Duodenal mucosa (tissue), 2 donors: ENCODE results near the gene KANK4.

Source experiments
- H3K27ac ChIP-seq: one replicate; pipeline ENCODE4 v1.7.0; 2013; ENCODE audit warnings: low read depth, low read length
- H3K27me3 ChIP-seq, 2 donors: one replicate each; pipeline ENCODE4 v1.7.0; 2013; ENCODE audit warnings: low read length in 2 of 2, control low read depth in 1 of 2; ENCODE audit not compliant: insufficient read depth in 2 of 2, control insufficient read depth in 1 of 2
- H3K36me3 ChIP-seq, 2 donors: one replicate each; pipeline ENCODE4 v1.7.0; 2013; ENCODE audit warnings: low read length in 2 of 2, control low read depth in 1 of 2; ENCODE audit not compliant: insufficient read depth in 2 of 2, control insufficient read depth in 1 of 2
- H3K4me1 ChIP-seq, 2 donors: one replicate each; pipeline ENCODE4 v1.7.0; 2013; ENCODE audit warnings: low read length in 2 of 2, control low read depth in 1 of 2; ENCODE audit not compliant: insufficient read depth in 2 of 2, control insufficient read depth in 1 of 2
- H3K4me3 ChIP-seq, 2 donors: one replicate each; pipeline ENCODE4 v1.7.0; 2013; ENCODE audit warnings: low read length in 2 of 2, low read depth in 1 of 2
- H3K9ac ChIP-seq, 2 donors: one replicate each; pipeline ENCODE4 v1.7.0; 2013; ENCODE audit warnings: low read length in 2 of 2, low read depth in 1 of 2
- H3K9me3 ChIP-seq, 2 donors: one replicate each; pipeline ENCODE4 v1.7.0; 2013; ENCODE audit warnings: low read length in 2 of 2, control low read depth in 1 of 2; ENCODE audit not compliant: control insufficient read depth in 1 of 2

The KANK4 gene

DNA sequence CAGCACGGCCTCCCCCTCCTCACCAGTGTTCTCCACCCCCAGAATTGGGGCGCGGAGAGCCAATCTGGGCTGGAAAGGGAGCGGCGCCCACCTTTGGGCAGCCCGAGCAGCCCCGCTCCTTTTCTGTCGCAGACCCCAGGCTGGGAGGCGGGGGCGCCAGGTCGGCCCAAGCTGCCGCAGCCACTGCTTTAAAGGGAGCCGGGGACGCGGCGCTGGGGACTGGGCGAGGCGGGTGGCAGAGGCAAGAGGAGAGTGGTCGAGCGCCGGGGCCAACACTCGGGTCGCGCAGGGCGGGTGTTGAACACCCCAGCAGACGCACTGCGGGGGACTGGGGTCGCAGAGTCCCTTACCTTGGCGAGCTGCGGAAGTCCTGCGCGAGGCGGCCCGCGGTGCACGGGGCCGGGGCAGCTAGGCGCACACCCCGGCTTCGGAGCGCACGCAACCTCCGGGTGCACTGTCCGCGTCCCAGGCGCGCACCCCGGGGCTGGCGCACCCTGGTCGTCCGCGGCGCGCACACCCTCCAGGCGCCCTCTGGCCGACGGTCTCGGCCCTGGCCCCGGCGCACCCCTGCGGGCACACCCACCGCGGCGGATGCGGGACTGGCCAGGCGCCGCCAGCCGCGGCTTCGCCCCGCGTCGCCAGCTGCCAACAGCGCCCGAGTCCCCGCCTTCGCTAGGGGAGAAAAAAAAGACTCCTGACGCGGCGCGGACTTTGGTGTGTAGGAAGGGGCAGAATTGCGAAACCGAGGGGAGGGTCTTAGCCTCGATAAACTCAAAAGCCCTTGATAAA lies at the start of gene KANK4:
TSS of gene KANK4 (minus strand) at position 679 of the 789 bp plus-strand sequence. CDS start 37,870 bp downstream, outside the sequence.
- Histone ChIP-seq H3K27me3 (peaks cover 19 to 23% of the 10 kb centered on the region in 2 donors), H3K4me3 (peak within 1 kb of the TSS; percentile 35 to 45), H3K9me3 (no peaks in the 10 kb centered on the region), H3K9ac (no peak within 1 kb of the TSS), H3K36me3 (no peaks in the 10 kb centered on the region), H3K4me1 (peaks cover 0 to 3% of the 10 kb centered on the region in 2 donors), H3K27ac (no peak within 1 kb of the TSS)

DNA sequence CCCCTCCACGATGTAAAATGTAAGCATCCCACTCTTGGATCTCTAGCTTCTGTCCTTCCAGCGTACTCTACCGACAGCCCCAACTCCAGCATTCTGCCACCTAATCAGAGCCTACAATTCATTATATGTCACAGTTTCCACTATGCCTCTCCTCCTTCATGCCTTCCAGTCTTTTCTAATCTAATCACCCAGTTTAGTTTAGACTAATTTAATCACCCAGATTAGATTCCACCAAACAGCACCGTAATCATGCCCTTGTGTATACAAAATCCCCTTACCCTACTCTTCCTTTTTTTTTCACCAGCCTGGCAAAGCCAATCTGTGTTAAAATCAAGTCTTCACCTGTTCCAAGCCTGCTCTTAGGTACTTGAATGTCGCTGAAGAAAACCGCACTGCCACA lies 49.8 kb upstream of the KANK4 start:
- Histone ChIP-seq H3K4me1 (no peaks in the 10 kb centered on the region), H3K27me3 (no peaks in the 10 kb centered on the region), H3K9me3 (no peaks in the 10 kb centered on the region), H3K4me3 (no peak overlapping the region), H3K27ac (no peak overlapping the region), H3K9ac (no peak overlapping the region), H3K36me3 (no peaks in the 10 kb centered on the region)

GRCh38 chr1:62367005-62367557 lies 47.8 kb upstream of the KANK4 start:
- Histone ChIP-seq H3K27ac (no peak overlapping the region), H3K9ac (no peak overlapping the region), H3K4me3 (no peak overlapping the region), H3K36me3 (no peaks in the 10 kb centered on the region), H3K4me1 (no peaks in the 10 kb centered on the region), H3K9me3 (no peaks in the 10 kb centered on the region), H3K27me3 (no peaks in the 10 kb centered on the region)

DNA sequence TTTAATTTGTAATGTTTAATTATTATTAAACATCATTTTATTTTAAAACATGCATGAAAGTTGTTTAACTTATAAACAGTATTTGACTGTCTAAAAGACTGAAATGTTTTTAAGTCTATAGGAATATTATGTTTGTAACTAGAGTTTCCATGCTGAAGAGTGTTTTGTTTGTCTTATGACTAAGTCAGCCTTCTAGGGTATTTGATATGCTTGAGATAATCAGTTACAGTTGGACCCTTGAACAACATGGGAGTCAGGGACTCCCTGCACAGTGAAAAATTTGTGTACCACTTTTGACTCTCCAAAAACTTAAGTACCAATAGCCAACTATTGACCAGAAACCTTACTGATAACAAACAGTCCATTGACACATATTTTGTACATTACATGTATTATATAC lies 45.5 kb upstream of the KANK4 start:
- H3K27me3 ChIP-seq: no peaks in the 10 kb centered on the region
- no peaks in the 10 kb centered on the region for H3K9me3 ChIP-seq
- H3K27ac ChIP-seq: no peak overlapping the region
- no peak overlapping the region for H3K9ac ChIP-seq
- no peak overlapping the region for H3K4me3 ChIP-seq
- H3K36me3 ChIP-seq: no peaks in the 10 kb centered on the region
- no peaks in the 10 kb centered on the region for H3K4me1 ChIP-seq

- Histone ChIP-seq H3K4me1 (no peaks in the 10 kb centered on the region), H3K9ac (no peak overlapping the region), H3K27ac (no peak overlapping the region), H3K9me3 (no peaks in the 10 kb centered on the region), H3K4me3 (no peak overlapping the region), H3K36me3 (no peaks in the 10 kb centered on the region), H3K27me3 (no peaks in the 10 kb centered on the region)
These were observed 43.7 kb upstream of the KANK4 start for GRCh38 chr1:62362926-62363325.

DNA sequence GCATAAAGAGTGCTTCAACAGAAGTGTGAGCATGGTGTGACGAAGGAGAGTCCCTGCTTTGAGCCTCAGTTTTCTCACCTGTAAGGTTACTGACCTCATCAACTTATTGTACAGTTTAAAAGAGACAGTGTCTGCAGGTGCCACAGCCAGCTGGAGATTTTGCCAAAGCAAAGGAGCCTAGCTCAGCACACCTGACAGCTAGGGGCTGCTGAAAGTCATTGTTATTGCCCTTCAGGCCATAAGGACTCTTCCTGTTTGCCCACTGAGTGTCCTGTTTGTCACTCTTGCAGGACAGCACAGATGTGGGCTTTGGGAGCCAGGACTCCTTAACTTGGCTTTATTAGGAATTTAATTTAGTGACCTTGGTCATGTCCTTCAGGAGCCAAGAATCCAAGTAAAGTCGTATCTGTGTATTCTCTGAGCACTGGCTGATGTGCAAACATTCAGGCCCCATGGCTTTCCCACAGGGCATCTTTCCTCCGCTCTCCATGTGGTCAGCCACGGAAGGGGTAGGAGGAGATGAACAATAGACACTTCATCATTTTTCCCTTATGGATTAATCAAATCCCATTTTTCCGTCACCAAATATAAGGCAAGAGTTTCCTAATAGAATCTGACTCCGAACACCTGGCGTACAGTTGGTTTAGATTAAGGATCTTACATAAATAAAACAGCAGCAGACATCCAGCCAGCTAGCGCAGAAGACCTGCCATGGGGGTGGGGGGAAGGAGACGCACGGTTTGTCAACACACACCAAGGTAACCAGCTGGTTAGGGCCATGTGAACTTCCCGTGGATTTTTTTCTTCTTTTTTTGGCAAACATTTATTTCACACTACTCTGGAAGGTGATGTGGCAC lies 43.1 kb upstream of the KANK4 start:
- H3K4me3 ChIP-seq: no peak overlapping the region
- no peaks in the 10 kb centered on the region for H3K36me3 ChIP-seq
- no peaks in the 10 kb centered on the region for H3K4me1 ChIP-seq
- no peak overlapping the region for H3K9ac ChIP-seq
- H3K27me3 ChIP-seq: no peaks in the 10 kb centered on the region
- H3K9me3 ChIP-seq: no peaks in the 10 kb centered on the region
- no peak overlapping the region for H3K27ac ChIP-seq

GRCh38 chr1:62361431-62361830 lies 42.2 kb upstream of the KANK4 start:
- no peak overlapping the region for H3K27ac ChIP-seq
- H3K36me3 ChIP-seq: no peaks in the 10 kb centered on the region
- H3K9ac ChIP-seq: no peak overlapping the region
- no peaks in the 10 kb centered on the region for H3K27me3 ChIP-seq
- H3K4me1 ChIP-seq: no peaks in the 10 kb centered on the region
- H3K4me3 ChIP-seq: no peak overlapping the region
- no peaks in the 10 kb centered on the region for H3K9me3 ChIP-seq

GRCh38 chr1:62358665-62359373 lies 39.6 kb upstream of the KANK4 start:
- H3K9me3 ChIP-seq: no peaks in the 10 kb centered on the region
- no peak overlapping the region for H3K27ac ChIP-seq
- no peaks in the 10 kb centered on the region for H3K4me1 ChIP-seq
- H3K27me3 ChIP-seq: no peaks in the 10 kb centered on the region
- H3K9ac ChIP-seq: no peak overlapping the region
- no peak overlapping the region for H3K4me3 ChIP-seq
- no peaks in the 10 kb centered on the region for H3K36me3 ChIP-seq

DNA sequence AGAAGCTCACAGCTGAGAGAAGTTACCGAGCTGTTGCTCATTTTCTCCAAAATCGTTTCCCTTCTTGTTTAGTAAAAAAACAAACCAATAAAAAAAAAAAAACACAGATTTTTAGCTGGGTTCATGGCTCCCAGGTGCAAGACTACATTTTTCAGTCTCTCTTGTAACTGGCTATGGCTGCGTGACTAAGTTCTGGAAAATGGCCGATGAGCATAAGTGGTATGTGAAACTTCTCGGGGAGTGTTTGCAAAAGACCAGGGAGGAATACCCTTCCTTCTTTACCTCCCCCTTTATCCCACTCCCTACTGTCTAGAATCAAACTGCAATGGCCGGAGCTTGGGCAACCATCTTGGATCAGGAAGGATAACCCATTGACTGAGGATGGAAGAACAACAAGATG lies 38.7 kb upstream of the KANK4 start:
- H3K27me3 ChIP-seq: no peaks in the 10 kb centered on the region
- no peaks in the 10 kb centered on the region for H3K36me3 ChIP-seq
- H3K27ac ChIP-seq: no peak overlapping the region
- H3K4me3 ChIP-seq: no peak overlapping the region
- no peaks in the 10 kb centered on the region for H3K9me3 ChIP-seq
- no peaks in the 10 kb centered on the region for H3K4me1 ChIP-seq
- H3K9ac ChIP-seq: no peak overlapping the region
